ENCODE data around the gene DCDC1.

DCDC1 gene

DNA sequence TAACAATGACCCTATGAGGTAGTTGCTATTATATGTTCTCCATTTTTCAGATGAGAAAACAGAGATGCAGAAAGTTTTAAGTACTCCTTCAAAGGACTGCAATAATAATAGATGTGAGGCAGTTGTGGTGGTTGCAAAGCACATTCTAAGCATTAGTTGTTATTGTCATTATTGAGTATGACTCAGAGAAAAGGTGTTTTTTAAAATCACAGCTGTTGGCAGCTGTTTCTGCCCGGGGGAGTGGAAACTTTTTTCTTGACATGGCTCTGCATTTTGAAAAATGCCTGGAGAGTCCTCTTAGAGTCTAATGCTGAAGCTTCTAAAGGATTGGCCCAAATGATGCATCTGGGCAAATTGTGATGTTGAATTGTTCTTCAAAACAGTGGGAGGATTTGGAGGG lies 538.9 kb downstream of the DCDC1 start:
- no peak overlapping the region for H3K4me3 ChIP-seq (ENCODE audit: low read length)
- TF ChIP-seq, protein P1, sequence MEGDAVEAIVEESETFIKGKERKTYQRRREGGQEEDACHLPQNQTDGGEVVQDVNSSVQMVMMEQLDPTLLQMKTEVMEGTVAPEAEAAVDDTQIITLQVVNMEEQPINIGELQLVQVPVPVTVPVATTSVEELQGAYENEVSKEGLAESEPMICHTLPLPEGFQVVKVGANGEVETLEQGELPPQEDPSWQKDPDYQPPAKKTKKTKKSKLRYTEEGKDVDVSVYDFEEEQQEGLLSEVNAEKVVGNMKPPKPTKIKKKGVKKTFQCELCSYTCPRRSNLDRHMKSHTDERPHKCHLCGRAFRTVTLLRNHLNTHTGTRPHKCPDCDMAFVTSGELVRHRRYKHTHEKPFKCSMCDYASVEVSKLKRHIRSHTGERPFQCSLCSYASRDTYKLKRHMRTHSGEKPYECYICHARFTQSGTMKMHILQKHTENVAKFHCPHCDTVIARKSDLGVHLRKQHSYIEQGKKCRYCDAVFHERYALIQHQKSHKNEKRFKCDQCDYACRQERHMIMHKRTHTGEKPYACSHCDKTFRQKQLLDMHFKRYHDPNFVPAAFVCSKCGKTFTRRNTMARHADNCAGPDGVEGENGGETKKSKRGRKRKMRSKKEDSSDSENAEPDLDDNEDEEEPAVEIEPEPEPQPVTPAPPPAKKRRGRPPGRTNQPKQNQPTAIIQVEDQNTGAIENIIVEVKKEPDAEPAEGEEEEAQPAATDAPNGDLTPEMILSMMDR (IDR thresholded peaks at IDR 0.05; ENCODE audit: insufficient read depth, low read depth, low read length, missing control alignments), result no peak
- no peak for DNase-seq (ENCODE audit: low read depth)

DNA sequence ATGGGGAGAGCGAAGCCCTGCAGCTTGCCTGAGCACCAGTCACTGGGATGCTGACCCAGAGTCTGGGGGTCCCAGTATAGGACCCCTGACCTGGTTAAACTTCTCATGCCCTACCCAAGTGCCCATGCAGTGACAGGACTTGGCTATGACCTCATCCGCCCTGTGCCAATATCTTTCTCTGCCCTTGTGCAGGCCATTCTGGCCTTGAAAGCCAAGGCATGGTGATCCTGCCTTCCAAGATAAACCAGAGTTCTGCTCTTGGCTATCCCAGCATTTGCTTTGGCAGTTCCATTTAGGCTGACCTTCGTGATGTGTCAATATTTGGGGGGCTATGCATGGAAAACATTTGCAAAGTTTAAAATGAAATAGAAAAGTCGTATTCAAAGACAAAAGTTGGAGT lies 542.6 kb downstream of the DCDC1 start:
- H3K4me3 ChIP-seq (ENCODE audit: low read length), result no peak overlapping the region
- DNase-seq (ENCODE audit: low read depth), result no peak
- TF ChIP-seq, protein P1 (IDR thresholded peaks at IDR 0.05; ENCODE audit: insufficient read depth, low read depth, low read length, missing control alignments), result no peak

DNA sequence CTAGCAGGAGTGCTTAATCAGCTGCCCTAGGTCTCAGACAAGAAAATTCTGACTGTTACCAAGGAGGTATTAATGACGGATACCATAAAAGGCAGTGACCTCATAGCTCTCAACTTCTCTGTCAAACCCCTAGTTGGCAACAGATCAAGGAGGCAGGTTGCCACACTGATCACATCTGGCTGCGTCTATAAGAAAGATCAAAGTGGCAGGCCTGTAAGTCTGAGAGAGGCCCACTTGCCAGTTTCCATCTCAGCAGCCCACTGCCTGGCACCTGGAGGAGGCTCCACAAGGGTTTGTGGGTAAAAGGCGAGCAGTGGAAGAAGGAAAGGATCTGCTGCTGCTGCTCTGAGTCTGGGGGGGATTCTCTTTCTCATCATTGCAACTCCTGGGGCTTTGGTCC lies 543.8 kb downstream of the DCDC1 start:
- DNase-seq (ENCODE audit: low read depth), result no peak
- TF ChIP-seq, protein P1 (IDR thresholded peaks at IDR 0.05; ENCODE audit: insufficient read depth, low read depth, low read length, missing control alignments), result no peak
- no peak overlapping the region for H3K4me3 ChIP-seq (ENCODE audit: low read length)

DNA sequence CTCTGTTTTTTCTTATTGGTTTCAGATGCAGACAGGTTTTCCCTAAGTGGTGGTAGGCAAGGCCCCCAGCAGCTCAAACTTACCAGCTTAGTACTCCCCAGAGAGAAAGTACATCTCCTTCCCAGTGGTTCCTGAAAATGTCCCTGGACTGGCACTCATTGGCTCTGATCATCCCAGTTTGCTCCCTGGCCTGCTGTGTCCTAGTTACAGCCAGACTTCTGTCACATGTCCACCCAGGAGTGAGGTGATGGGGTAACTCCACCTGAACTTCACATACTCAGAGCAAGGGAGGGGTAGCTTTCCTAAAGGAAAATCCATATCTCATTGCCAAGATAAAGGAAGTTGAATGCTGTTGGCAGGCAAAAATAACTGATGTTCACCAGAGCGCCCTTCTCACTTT lies 546.4 kb downstream of the DCDC1 start:
- DNase-seq (ENCODE audit: low read depth), result no peak
- H3K4me3 ChIP-seq (ENCODE audit: low read length), result no peak overlapping the region
- TF ChIP-seq, protein P1 (IDR thresholded peaks at IDR 0.05; ENCODE audit: insufficient read depth, low read depth, low read length, missing control alignments), result no peak

DNA sequence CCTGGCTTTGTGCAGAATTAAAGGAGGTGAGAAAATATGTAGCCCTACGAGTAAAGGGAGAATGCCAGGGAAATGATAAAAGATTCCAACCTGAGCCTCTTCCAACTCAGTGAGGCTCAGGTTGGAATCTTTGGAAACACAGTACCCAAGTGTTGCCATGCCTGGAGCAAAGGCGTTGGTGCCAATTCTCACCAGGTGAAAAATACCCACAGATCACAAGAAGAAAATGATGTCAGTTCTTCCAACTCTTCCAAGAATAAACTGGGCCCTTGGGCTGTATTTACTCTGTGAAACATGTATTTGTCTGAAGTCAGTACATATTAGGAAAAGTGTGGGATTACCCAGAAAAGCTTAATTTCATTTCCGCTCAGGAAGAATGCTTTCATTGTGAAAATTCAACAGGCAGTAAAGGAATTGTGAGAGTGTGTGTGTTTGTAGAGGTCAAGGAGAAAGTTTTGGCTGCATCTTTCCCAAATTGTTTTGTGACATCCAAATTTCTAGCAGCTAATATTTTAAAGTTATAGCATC lies 548.0 kb downstream of the DCDC1 start:
- no peak overlapping the region for H3K4me3 ChIP-seq (ENCODE audit: low read length)
- TF ChIP-seq, protein P1 (IDR thresholded peaks at IDR 0.05; ENCODE audit: insufficient read depth, low read depth, low read length, missing control alignments), result no peak
- DNase-seq (ENCODE audit: low read depth), result no peak

DNA sequence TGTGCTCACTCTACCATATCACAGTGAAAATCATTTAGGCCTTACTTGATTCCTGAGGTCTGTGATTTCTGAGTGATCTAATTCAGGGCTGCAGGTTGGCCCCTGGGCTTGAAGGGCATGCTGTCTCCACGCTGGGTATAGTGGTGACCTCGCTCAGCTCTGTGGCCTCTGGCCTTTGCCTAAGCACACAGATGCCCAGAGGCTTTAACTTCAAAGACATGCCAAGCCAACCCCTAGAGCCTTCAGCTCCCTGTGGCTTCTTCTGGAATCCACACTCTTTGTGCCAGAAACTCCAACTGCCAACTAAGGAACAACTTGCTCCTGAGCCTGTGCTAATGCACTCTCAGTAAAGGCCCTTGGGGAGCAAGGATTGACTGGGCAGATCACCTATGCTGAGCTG lies 550.8 kb downstream of the DCDC1 start:
- DNase-seq (ENCODE audit: low read depth), result no peak
- no peak overlapping the region for H3K4me3 ChIP-seq (ENCODE audit: low read length)
- TF ChIP-seq, protein P1 (IDR thresholded peaks at IDR 0.05; ENCODE audit: insufficient read depth, low read depth, low read length, missing control alignments), result no peak
